DMS53 treated with DMSO at 0.1 percent for 48 hours (cell line): Measurements from ENCODE around the gene BANF2.
A peak's percentile ranks its signal among the peaks of the same experiment; 100 is the strongest.
"Not testable (repeated sequence)": the region's sequence is repeated elsewhere in the genome, so short reads cannot be mapped to it uniquely, and the experiment has no call there.

Source experiments
- DNase-seq: peaks from one replicate; lab custom pipeline; 2025; ENCODE audit not compliant: unreplicated experiment; lab: John Stamatoyannopoulos, UW

The BANF2 gene

DNA sequence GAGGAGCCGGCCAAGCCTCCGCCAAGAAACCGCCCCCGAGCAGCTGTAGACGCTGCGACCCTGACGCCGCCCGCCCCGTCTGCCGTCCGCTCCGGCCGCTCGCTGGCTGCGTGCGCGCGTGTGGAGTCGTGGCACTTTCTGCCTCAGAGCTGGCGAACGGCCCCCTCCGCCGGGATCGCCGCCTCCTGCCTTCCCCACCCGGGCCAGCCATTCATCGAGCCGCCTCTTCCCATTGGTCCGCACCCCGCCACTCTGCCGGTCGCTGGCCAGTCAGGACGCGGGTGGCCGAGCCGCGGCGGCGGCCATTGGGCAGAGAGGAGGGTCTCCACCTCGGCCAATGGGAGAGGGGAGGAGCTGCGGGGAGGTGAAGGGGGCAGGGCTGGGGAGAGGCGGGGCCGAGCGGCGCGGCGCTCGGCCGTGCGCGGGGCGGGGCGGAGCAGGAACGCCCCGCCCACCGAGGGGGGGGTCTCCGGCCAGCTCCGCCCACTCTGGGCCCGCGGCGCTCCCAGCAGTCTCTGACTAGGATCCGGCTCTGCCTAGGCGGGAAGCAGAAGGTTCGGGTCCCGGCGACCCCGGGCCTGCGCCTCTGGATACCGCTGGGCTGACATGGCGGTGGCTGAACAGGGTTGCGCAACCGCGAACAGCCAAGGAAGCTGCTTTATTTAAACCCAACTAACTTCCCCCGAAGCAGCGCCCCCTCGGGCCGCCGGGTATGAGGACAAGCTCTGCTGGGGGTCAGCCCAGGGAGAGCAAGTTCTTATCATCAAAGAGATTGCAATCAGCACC lies 17.5 kb upstream of the BANF2 start, which contains the start of gene RRBP1:
Gene RRBP1 (minus strand): TSS at position 140 of the 786 bp plus-strand sequence. CDS start 21,735 bp downstream, outside the sequence.
- DNase-seq: peak; percentile 96

GRCh38 chr20:17682889-17683198 lies 16.9 kb upstream of the BANF2 start:
- DNase-seq: no peak

DNA sequence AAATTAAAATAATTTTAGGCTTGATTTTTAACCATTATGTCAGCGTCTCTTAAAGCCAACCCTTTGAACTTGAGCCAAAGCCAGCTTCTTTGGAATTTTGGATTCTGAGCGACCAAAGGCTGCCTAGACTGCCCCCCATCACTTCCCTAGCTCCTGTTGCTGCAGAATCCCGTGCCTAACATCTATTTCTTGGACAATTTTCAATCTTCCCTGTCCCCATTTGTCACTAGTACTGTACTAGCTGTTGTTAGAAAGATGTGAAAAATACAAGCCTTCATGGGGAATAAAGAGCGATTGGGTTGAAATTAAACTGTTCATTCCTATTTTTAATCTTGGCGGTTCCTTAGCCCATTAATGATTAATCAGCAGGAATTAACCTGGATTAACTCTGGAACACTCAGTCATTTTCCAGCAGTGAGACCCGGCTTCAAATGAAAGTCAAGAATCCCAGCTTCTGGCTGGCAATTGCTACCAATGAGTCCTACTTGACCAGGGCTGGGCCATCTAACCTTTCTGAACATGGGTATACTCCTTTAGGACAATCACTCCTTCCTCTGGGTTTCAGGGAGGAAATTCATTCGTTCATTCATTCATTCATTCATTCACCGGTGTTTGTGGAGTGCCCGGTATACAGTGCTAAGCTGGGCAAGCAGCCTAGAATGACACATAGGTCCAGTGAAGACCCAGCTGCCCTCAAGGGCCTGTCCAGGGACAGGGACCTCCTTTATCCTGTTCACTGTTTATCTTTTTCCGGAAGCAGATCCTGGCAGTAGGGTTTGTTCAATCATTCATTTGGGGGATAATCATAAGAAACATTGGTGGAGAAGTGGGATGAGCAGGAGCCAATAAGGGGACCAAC lies 16.3 kb upstream of the BANF2 start:
- DNase-seq: peak; percentile 24

GRCh38 chr20:17684077-17684888 lies 15.5 kb upstream of the BANF2 start:
- DNase-seq: peak; percentile 66

DNA sequence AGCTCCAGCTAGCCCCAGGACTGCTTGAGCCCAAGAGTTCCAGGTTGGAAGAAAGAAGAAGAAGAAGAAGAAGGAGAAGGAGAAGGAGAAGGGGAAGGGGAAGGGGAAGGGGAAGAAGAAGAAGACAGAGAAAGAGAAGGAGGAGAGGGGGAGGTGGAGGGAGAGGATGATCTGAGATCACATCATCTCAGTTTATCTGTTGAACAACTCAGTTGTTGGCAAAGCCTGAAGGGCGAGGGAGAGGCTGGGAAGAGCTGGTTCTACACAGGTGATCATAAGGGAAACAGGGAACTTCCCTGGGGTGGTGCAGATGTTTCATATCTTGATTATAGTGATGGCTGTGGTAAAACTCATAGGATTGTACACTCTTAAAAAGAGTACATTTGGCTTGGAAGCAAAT lies 14.6 kb upstream of the BANF2 start:
- DNase-seq: peak; percentile 10

DNA sequence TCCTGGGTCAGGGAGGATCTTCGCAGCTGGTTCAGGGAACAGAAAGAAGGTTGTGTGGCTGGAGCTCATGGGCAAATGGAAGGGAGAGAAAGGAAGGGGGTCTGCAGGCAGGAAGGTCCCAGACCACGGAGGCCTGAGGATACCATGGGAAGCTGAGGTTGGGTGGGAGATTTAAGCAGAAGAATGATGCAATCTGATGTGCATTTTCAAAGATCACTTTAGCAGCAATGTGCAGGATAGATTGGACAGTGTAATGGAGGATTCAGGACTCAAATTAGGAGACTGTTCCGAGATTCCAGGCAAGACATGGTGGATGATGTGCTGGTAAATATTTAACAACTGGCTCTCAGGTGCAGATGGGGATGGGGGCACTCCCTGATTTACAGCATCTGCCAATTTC lies 12.0 kb upstream of the BANF2 start:
- DNase-seq: no peak

DNA sequence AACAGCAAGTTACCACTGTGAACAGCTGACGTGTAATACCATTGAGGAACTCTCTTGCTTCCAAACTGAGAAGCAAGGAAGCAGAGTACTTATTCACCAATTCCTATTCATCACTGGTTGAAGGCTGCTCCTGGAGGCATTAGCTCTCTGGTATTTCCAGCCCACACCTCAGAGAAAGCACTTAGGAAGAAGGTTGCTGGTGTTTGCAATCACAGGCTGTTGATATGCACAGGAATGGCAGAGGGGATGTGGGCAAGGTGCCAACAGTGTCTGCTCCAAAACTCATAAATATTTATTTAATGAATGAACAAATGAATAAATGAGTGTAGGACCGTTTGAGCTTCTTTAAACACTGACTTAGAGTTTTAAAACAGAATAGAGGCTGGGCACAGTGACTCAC lies 10.8 kb upstream of the BANF2 start:
- DNase-seq: no peak

- DNase-seq: no peak
Measured at GRCh38 chr20:17690144-17690543, 9.6 kb upstream of the BANF2 start.

DNA sequence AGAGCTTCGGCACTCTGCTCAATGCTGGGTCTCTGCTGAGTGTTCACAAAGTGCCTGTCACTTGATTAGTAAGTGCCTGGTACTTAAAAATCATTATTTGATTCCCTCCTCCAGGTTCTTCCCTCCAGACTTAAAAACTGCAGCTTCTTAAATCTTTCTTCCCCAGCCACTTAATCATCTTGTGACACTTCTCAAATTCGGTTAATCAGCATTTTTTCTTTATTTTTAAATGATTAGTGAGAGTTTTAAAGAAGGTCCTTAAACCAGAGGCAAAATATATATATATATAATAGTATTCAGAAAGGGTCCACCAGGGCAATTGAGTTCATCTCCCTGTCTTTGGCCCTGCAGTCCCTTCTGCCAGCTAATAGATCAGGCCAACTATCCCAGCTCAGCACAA lies 8.0 kb upstream of the BANF2 start:
- DNase-seq: no peak

- DNase-seq: no peak
Measured at GRCh38 chr20:17693444-17694001, 6.2 kb upstream of the BANF2 start.

- DNase-seq: no peak
Measured at GRCh38 chr20:17694767-17695166, 5.0 kb upstream of the BANF2 start.

DNA sequence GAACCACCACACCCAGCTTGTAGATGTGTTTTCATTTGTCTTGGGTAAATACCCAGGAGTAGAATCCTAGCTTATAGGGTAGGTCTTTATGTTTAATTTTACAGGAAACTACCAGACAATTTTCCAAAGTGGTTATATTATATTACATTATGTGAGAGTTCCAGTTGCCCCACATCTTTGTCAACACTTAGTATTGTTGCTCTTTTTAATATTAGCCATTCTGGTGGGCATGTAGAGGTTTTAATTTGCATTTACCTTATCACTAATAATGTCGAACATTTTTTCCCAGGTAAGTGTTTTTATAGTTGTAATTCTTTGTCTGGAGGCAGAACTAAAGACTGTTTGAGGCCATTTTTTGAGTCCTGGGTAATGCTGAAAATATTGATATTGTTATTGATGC lies 3.5 kb upstream of the BANF2 start:
- DNase-seq: no peak

DNA sequence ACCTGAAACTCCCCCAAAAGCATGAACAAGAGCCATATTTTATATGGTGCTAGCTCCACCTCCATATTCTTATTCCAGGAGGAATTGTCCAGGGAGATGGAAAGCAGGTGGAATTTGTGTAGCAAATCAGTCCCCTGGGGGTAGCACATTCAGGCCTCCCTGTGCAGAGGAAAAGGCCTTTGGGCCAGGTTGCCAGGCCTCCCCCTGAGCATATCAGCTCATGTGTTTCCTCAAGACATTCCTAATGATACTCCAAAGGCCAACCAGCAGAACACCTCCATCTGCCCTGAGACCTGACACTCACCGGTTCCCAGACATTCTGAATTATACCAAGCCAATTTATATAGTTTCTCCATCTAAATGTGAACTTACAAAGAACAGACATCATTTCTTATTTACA lies 2.6 kb upstream of the BANF2 start:
- no peak for DNase-seq

DNA sequence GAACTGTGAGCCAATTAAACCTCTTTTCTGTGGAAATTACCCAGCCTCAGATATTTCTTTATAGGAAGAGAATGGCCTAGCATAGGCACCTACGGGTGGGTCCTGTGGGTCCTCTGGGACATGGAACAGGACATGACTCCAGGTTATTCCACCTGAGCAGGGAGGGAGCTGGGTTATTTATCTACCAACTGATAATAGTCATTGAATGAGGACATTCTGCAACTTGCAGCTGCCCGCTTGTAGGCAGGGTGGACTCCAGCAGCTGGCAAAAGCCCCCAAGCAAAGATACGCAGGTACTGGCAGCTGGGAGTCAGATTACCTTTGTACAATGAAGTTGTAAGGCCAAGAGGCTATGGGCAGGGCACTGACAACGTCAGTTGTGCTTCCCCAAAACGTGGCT lies 1.4 kb upstream of the BANF2 start:
- DNase-seq: no peak

DNA sequence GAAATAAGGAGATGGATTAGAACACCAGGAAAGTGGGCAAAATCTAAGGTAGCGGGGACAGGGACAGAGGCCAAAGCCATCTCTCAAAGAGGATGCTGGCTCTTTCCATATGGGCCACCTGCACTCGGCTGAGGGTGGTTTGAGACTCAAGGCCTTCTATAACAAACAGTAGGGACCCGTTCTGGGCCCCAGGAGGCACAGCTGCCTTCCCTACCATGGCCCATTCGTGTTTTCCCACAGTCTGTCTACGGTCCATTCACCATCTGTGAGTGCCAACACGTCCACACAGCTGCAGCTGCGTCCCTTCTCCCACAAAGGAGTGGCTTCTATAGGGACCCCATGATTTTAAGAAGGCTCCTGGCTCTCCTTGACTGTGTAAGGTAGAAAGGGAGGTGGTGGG lies 871 bp downstream of the BANF2 start:
- DNase-seq: no peak

- no peak for DNase-seq
Measured at GRCh38 chr20:17701826-17702225, 2.1 kb downstream of the BANF2 start.

- no peak for DNase-seq
Measured at GRCh38 chr20:17704589-17705317, 5.0 kb downstream of the BANF2 start.

GRCh38 chr20:17705916-17706315 lies 6.2 kb downstream of the BANF2 start:
- no peak for DNase-seq

- DNase-seq: no peak
Measured at GRCh38 chr20:17706632-17707031, 6.9 kb downstream of the BANF2 start.

DNA sequence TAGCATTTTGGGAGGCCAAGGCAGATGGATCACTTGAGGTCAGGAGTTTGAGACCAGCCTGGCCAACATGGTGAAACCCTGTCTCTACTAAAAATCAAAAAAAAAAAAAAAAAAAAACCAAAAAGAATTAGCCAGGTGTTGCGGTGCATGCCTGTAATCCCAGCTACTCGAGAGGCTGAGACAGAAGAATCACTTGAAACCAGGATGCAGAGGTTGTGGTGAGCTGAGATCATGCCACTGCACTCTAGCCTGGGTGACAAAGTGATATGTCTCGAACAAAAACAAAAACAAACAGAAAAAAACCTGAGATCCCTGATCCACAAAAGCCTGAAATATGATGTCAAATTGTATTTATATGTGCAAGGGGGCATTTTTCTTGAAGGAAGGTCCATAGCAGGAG lies 8.2 kb downstream of the BANF2 start:
- not testable (repeated sequence) for DNase-seq
